DMS79 (cell line): ENCODE results near the gene SCN4A.

Source experiments
- DNase-seq: peaks from one replicate; lab custom pipeline; 2025; lab: John Stamatoyannopoulos, UW

Gene SCN4A

GRCh38 chr17:64001763-64002529 is 29.2 kb upstream of the SCN4A start:
- no peak for DNase-seq

DNA sequence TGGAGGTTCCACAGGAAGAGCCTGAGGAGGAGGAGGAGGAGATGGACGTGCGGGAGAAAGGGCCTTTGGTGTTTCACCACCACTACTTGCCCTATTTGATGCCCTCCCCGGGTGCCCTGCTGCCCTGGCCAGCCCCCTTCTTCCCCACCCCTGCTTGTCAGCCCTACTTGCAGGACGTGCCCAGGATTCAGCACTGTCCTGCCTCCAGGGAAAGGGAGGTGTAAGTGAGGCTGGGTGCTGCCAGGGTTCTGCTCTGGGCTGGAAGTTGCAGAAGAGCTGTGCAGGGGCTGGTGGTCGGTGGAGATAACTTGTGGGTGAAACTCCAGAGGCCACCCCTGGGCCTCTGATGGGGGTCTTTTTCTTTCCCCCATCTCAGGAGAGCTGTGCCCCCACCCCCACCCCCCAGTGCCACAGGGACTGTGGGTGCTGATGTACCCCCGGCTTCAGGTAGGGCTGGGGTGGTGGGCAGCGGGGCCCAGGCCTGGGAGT is 28.4 kb upstream of the SCN4A start:
- no peak for DNase-seq

GRCh38 chr17:63999680-64000531 is 27.2 kb upstream of the SCN4A start:
- DNase-seq = no peak

DNA sequence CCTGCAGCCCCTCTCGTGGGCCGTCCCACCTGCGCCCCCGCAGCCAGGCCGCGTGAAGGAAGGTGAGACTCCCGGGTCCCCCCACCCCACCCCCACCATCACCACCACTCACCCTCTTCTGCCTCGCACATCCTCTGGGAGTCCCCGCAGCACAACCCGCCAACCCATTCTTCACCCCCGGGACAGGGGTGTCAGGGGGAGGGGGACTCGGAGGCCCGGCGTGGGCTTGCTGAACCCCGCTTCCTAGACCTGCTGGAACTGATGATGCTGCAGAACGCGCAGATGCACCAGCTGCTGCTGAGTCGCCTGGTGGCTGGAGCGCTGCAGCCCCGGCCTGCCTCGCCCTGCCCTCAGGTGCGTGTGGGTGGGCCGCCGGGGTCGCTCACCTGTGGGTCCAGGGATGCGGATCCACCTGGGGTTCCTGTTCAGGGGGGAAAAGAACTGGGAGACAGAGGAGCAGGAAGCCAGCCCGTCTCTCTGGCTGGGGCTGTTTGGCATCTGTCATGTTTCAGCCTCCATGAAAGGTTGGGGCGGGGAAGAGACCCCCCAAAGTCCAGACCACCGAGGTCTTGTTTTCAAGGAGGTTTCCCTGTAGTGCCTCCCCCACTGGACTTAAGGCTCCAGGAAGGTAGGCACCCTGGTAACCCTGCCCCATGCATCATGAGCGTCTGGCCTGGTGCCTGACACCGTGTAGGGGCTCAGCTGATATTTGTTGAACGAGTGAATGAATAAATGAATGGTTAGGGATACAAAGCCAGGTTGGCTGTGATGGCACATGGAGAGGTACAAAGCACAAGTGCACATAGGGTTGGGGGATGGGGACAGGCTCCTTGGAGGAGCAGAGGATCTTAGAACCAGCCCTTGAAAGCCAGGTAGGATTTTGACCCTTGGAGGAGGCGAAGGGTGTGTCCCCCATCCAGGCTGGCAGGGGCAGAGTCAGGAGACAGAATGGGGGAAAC is 26.3 kb upstream of the SCN4A start:
- no peak for DNase-seq

DNA sequence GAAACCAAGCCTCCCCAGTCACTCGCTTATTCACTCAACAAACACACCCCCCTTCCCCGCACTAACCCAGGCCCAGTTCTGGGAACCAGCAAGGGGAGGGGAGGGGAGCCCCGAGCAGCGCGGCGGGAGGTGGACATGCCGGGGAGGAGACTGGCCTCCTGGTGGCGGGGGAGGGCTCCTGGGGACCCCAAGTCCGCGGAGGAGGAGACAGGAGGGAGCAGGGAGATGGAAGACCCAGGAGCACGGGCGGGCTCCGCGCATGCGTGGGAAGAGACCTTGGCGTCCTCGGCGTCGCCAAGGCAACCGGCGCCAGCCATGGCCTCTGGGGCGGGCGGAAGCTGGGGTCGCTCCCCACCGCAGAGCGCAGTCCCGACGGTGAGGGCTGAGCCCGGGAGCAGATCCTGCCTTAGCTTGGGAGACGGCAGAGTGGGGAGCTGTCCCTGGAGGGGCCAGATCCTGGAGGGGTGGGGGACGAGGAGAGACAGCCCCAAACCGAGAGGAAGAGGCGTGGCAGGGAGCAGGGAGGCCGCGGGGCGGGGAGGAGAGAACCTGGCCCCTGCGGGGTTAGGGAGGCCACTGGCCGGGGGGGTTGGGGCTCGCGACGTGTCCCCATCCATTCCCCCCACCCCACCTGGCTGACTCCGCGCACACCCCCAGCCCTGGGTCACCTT is 25.5 kb upstream of the SCN4A start, which contains the start of gene PRR29:
Gene PRR29, plus strand, starts transcription at position 302 of the 671 bp plus-strand sequence. Its CDS starts 14 bp downstream, at position 316.
- DNase-seq = peak; percentile 30

DNA sequence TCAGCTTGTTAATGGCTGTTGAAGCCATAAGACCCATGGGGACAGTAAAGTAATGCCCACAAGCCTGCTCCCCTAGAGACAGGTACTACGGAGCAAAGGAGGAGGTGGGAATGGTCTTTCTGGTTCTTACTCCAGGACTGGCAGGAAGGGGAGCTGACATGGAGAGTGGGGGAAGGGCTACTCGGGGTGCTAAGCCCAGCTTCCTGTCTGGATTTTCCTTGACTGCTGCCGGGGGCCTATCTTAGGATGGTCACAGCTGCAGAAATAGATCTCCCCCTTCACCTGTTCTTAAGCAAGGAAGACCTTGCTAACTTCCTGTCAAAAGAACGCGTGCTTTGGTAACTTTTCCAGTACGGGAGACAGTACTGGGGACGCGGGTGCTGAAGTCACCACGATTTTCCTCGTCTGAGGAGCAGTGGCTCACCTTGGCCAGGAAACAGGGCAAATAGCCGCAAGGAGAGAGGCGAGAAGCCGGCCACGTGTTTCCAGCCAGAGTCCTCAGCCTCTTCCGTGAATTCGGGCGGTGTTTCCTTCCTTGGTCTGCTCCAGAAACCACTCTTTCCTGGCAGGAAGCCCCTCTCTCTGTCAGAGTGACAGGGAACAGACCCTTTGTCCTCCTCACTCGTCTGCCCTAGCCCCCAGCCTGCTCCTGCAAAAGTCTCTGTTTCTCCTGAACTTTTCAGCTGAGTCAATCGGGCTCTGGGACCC is 24.8 kb upstream of the SCN4A start:
- DNase-seq = no peak

- no peak for DNase-seq
These were observed 23.9 kb upstream of the SCN4A start for GRCh38 chr17:63996430-63997182.

GRCh38 chr17:63995626-63996025 is 22.9 kb upstream of the SCN4A start:
- no peak for DNase-seq

DNA sequence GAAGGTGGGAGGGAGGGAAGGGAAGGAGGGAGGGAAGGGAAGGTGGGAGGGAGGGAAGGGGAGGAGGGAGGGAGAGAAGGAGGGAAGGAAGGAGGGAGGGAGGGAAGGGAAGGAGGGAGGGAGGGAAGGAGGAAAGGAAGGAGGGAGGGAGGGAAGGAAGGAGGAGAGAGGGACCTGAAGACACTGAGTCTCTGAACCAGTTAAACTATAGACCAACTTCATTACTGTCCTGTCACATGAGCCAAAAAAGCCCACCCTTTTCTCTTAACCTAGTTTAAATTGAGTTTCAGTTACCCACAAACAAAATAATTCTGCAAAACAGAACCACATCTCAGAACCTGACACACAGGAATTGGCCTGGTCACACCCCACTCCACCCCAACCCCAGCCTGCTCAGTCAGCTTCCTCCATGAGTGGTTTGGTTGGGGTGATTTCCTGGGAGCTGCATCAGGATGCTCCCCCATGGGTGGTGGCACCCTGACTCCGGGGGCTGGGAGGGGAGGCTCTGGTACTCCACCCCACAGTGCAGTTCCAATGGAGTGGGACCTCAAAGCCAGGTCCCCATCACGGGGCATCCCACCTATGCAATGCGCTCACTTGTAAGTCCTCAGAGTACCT is 20.8 kb upstream of the SCN4A start:
- no peak for DNase-seq

DNA sequence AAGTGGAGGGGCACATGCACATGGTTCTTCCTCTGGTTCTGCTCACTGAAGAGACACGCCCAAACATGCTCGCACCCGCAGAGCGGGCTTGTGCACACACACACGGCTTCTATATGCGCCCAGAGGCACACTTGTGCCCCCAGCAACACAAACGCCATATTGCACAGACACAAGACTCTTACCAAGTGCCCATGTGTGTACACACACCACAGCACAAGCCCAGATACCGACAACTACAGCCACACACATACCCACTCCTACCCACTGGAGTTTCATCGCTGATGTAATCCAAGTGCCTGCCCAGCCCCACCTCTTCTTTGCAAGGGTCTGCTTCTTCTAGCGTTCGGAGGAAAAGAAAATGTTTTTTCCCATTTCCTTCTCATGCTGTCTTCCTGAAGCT is 18.9 kb upstream of the SCN4A start:
- no peak for DNase-seq

DNA sequence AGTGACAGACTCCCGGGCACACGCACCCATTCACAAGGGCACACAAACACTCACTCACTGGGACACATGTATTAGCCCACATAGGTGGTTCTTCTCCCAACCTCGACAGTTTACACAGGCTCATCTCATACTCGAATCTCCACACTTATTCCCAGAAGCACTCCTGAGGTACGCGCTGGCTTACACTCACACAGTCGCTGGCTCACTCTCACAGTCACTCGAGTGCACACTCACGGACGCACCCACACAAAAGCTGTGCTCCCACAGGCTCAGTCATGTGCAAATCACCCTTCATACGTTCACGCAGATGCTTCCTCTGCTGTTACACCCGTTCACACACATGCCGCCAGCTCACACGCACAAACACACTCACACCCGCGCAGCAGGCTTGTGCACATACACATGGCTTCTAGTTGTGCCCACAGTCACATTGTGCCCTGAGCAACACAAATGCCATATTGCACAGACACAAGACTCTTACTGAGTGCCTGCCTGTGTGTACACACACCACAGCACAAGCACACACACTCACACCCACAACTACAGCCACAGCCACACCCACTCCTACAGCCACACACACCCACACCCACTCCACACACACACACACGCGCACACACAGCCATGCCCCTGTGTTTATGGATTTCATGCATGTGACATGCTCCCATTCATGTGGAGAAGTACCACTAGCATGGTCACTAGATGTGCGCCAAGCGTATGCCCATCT is 17.1 kb upstream of the SCN4A start:
- no peak for DNase-seq

DNA sequence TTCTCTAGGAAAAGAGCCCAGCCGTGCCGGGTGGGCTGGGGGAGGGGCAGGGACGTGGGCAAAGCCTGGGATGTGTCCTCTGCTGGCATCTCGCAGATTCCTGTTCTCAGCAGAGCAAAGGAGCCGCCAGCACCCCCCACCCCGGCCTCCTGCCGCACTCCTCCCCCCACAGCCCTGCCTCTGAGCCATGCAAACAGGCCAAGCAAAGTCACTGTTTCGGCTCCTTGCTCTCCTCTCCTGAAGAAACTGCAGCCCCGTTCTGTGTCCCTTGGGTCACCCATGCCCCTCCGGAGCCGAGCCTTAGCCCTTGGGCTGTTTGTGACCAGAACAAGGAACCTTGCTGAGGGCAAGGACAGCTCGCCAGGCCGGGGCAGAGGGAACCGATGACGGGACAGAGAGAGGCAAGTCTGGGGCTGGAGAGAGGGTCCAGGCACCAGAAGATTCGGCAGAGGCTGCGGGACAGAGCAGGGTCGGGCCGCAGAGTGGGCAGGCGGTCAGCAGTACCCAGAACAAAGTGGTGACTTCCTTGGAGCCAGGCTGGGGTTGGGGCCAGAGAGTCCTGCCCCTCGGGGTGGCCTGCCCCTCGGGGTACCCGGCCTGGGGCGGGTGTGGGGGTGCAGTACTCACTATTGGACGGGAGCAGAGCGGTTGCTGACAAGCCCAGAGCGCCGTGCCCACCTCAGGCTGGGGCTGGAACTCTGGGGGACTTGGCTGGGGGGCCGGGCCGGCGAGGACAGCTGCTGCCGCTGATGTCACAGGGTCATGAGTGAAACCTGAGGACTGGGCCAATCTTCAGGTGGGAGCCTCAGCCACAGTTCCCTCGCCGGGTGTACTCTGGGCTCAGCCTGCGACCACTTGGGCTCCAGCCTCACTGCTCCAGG is 16.3 kb upstream of the SCN4A start:
- DNase-seq = no peak

DNA sequence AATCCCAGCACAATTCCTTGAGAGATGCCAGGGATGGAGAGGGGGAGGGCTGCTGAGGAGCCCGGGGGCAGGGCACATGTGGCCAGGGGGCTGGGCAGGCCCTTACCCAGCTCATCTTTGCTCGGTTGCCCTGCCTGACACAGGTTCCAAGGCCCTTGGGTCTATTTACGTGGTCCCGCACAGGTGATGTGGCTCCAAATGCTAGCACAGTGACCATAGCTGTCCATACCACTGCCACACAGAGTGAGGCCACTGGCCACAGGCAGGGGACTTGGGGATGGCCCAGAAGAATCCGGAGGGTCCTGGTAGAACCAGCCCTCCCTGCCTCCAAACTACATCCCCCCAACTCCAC is 15.4 kb upstream of the SCN4A start:
- DNase-seq = no peak

DNA sequence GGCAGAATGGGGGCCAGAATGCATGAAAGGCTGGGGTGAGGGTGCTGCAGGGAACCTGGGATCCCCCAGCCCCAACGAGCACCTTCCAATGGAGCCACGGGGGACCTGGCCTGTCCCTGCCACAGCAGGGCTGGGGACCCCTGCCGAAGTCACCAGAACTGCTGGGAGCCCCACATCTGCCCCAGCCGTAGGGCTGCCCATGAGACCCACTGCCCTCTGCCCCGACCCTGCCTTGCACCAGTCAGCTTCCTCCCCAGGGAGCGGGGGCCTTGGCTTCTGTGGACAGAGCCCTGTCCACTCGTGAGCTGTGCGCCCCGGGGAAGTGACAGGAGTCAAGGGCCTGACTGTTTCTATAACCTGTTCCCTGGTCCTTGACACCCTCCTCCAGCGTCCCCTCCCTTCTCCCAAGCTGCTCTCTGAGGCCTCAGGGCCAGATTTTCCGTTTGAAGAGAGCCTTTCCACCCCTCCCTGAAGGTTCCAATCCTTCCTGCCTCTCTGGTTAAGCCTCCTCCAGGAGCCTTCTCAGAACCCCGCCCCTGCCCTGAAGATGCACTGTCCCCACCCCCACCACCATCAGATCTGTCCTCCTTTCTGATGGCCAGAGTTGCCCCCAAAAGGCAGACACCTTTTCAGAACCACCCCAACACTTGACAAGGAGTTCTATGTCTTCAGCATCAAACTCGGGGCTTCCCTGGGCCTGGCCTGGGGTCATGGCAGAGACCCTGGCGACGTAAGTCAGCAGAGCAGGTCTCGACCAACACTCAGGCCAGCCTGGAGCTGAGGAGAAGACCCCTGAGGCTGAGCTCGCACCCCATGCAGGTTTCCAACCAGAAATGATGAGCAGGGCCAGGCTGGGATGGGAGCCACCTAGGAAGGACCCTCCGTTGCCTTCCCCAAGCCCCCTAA is 14.8 kb upstream of the SCN4A start:
- no peak for DNase-seq

DNA sequence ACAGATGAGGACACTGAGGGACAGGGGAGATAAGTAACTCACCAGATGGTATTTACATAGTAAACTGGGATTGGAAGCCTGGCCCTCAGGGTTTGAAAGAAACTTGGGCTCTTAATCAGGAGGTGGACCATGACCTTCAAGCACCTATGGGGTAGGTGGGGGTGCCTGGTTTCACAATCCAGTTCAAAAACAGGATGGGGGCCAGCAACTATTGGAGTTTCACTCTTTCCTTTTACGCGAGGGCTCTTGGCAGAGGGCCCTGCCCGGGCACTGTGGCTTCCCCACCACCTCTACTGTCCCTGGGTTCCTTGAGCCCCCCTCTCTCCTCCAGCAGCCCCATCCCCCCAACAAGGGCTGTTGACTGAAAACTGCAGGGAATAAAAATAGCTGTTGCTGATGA is 14.1 kb upstream of the SCN4A start:
- peak; percentile 29 for DNase-seq

GRCh38 chr17:63985387-63986140 is 12.8 kb upstream of the SCN4A start:
- no peak for DNase-seq
